NCI-H1417 treated with DMSO at 0.1 percent for 48 hours (cell line): ENCODE results near the gene SIL1.
"Not testable (repeated sequence)": the region's sequence is repeated elsewhere in the genome, so short reads cannot be mapped to it uniquely, and the experiment has no call there.

Source experiments
- DNase-seq: peaks from one replicate; lab custom pipeline; 2025; lab: John Stamatoyannopoulos, UW

The SIL1 gene

GRCh38 chr5:139140591-139141071 lies 57.5 kb downstream of the SIL1 start:
- no peak for DNase-seq

GRCh38 chr5:139138809-139139208 lies 59.4 kb downstream of the SIL1 start:
- no peak for DNase-seq

- DNase-seq = no peak
Measured at GRCh38 chr5:139138109-139138508, 60.1 kb downstream of the SIL1 start.

- DNase-seq = no peak
Measured at GRCh38 chr5:139137697-139138096, 60.5 kb downstream of the SIL1 start.

GRCh38 chr5:139134906-139135305 lies 63.3 kb downstream of the SIL1 start:
- DNase-seq = no peak

GRCh38 chr5:139133282-139133681 lies 64.9 kb downstream of the SIL1 start:
- DNase-seq = no peak

GRCh38 chr5:139132515-139132914 lies 65.7 kb downstream of the SIL1 start:
- DNase-seq = no peak

GRCh38 chr5:139131921-139132432 lies 66.2 kb downstream of the SIL1 start:
- DNase-seq = no peak

- DNase-seq = no peak
Measured at GRCh38 chr5:139131465-139131864, 66.7 kb downstream of the SIL1 start.

GRCh38 chr5:139131062-139131461 lies 67.1 kb downstream of the SIL1 start:
- DNase-seq = no peak

- DNase-seq = no peak
Measured at GRCh38 chr5:139130214-139130613, 68.0 kb downstream of the SIL1 start.

GRCh38 chr5:139126711-139127111 lies 71.5 kb downstream of the SIL1 start:
- DNase-seq = no peak

GRCh38 chr5:139125991-139126390 lies 72.2 kb downstream of the SIL1 start:
- DNase-seq = no peak

- DNase-seq = no peak
Measured at GRCh38 chr5:139124774-139125520, 73.2 kb downstream of the SIL1 start.

- DNase-seq = no peak
Measured at GRCh38 chr5:139121120-139121519, 77.0 kb downstream of the SIL1 start.

- DNase-seq = no peak
Measured at GRCh38 chr5:139120521-139120920, 77.6 kb downstream of the SIL1 start.

- DNase-seq = no peak
Measured at GRCh38 chr5:139118804-139119203, 79.4 kb downstream of the SIL1 start.

- no peak for DNase-seq
Measured at GRCh38 chr5:139117342-139117884, 80.8 kb downstream of the SIL1 start.

- DNase-seq = no peak
Measured at GRCh38 chr5:139116100-139116655, 82.0 kb downstream of the SIL1 start.

GRCh38 chr5:139113892-139114291 lies 84.3 kb downstream of the SIL1 start:
- no peak for DNase-seq

GRCh38 chr5:139112362-139112761 lies 85.8 kb downstream of the SIL1 start:
- not testable (repeated sequence) for DNase-seq

- DNase-seq = no peak
Measured at GRCh38 chr5:139110526-139111168, 87.5 kb downstream of the SIL1 start.
